ENCODE results near the gene SMOC1.

The SMOC1 gene

DNA sequence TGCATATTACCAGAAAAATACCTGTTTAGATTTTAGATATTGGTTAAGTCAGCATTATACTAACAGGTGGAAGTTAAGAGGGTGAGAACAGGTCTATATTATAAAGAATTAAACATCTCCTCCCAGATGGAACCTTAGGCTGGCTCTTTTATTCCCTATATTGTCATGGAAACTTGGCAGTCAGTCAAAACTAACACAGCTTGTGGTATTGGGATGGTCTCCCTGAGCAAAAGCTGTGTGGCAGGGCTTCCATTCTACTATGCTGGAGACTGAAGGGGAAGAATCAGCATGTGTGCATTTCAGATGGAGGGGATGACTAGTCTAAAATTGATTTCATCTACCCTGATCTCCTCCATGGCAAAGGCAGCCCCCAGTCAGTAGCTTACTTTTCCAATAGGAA, 66.7 kb downstream of the SMOC1 start:
- DNase-seq, result no peak

GRCh38 chr14:69948351-69948750, 69.1 kb downstream of the SMOC1 start:
- DNase-seq, result no peak

GRCh38 chr14:69951263-69951662, 72.0 kb downstream of the SMOC1 start:
- DNase-seq, result no peak

DNA sequence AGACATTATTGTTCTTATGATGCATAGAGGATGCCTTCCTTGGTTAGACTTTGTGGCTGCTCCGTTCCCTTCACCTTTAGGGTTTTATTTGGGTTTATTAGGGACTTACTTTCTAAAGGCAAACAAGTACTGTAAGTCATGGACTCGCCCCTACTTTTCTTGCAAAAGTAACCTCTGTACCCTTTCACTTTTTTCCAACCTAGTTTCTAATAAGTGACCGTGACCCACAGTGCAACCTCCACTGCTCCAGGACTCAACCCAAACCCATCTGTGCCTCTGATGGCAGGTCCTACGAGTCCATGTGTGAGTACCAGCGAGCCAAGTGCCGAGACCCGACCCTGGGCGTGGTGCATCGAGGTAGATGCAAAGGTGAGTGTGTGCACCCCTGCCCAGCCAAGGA, 72.7 kb downstream of the SMOC1 start:
- no peak for DNase-seq

- DNase-seq, result no peak
Measured at GRCh38 chr14:69953266-69953915, 74.2 kb downstream of the SMOC1 start.

GRCh38 chr14:69955855-69956845, 76.9 kb downstream of the SMOC1 start:
- DNase-seq, result no peak

- DNase-seq, result no peak
Measured at GRCh38 chr14:69956970-69957369, 77.8 kb downstream of the SMOC1 start.

GRCh38 chr14:69957986-69958385, 78.8 kb downstream of the SMOC1 start:
- DNase-seq, result no peak

DNA sequence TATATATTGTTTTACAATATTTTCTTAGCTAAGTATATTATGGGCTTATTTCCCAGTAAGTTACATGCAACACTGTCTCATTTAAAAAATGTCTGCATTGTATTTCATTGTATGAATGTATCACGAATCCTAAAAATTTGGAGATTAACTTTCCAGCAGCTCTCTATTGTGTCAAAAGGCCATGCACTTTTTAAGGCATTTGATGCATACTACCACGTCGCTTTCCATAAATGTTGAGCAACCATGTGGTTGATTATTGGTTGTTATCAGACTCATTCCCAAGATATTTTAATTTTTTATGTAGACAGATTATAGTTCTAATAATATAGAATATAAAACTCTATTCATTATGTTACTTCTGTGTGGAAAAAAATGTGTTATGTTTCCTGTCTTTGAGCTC, 79.9 kb downstream of the SMOC1 start:
- no peak for DNase-seq

DNA sequence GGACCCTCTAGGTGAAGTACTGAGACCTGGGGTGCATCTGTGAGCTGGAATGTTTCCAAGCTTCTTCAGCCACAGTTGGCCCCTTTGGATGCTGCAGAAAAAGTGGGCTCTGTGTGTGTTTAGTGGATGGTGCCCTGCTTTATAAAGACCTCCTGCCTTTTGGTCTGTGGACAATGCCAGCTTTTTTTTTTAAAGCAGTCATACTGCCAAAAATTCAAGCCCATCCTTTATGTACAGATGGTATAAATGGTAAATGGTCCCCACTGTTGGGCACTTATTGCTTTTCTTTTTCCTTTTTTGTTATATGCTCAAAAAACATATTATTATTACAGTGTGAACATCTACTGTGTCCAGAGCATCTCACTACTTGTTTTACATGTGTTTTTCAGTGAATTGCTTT, 81.1 kb downstream of the SMOC1 start:
- no peak for DNase-seq

DNA sequence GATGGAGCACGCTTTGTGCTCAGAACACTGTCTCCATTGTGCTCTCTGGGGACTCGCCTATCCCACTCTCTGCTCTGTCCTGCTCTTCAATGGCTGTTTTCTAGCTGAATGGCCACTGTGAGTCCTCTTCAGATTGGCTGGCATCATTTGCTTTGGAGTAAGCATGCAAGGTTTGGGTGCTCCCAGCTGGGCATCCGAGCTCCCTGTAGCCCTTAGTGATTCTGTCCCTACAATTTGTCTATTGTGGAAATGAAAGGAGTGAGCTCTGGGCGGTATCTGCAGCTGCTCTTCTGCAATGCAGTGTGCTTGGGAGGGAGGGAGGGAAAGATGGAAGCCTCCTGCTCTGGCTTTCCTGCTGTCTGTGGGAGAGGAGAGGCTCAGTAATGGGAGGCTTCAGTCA, 84.8 kb downstream of the SMOC1 start:
- DNase-seq, result no peak

GRCh38 chr14:69964841-69965240, 85.6 kb downstream of the SMOC1 start:
- no peak for DNase-seq

GRCh38 chr14:69968132-69968531, 88.9 kb downstream of the SMOC1 start:
- DNase-seq, result no peak

GRCh38 chr14:69968681-69969080, 89.5 kb downstream of the SMOC1 start:
- DNase-seq, result no peak

DNA sequence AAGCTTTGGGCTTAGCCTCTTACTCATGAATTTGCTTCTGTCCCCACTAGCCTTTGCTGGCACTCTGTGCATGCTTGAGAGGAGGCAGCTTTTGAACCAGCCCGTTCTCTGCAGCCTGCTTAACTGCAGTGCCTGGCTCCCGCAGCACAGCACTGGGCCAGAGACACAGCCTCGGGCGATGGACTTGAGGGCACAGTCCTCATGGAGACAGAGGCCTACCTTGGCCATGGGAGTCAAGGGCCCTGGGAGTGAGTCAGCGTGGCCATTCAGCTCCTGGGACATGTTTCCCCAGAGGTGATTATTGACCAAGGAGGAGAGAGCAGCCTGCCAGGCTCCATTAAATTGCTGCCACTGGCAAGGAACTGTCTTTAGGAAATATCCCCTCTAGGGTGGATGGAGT, 93.5 kb downstream of the SMOC1 start:
- no peak for DNase-seq

DNA sequence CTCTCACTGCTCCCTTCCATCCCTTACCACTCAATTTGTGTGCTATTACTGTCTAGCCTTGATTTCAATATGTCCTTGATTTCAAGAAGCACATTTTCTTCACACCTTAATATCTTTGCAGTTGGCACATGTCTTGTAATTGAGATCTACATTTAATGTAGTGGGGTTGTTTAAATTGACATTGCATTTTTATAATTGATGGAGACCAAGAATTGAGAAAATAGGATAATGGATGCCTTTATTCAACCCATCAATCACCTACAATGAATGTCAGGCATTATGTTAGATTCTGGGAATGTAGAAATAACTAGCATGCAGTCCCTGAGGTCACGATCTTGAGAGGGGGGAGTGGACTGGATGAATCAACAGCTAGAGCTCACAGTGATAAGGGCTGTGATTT, 94.6 kb downstream of the SMOC1 start:
- DNase-seq, result no peak

DNA sequence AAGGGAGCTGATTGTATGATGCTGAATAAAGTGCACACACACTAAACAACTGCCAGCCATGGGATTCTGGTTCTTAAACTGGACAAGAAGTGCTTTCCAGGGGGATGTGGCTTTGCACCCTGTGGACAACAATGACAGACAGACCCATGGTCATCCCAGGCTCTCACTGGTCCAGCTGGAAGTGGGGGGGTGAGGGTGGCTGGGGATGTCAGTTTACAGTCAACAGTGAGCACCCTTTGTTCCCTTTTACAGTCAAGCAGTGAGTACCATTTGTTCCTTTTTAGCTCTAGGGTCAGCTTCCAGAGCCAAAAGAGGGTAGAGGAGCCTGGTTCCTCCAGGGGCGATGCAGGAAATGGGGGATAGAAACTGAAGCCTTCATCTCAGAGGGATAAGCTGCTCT, 100.7 kb downstream of the SMOC1 start:
- DNase-seq, result no peak

DNA sequence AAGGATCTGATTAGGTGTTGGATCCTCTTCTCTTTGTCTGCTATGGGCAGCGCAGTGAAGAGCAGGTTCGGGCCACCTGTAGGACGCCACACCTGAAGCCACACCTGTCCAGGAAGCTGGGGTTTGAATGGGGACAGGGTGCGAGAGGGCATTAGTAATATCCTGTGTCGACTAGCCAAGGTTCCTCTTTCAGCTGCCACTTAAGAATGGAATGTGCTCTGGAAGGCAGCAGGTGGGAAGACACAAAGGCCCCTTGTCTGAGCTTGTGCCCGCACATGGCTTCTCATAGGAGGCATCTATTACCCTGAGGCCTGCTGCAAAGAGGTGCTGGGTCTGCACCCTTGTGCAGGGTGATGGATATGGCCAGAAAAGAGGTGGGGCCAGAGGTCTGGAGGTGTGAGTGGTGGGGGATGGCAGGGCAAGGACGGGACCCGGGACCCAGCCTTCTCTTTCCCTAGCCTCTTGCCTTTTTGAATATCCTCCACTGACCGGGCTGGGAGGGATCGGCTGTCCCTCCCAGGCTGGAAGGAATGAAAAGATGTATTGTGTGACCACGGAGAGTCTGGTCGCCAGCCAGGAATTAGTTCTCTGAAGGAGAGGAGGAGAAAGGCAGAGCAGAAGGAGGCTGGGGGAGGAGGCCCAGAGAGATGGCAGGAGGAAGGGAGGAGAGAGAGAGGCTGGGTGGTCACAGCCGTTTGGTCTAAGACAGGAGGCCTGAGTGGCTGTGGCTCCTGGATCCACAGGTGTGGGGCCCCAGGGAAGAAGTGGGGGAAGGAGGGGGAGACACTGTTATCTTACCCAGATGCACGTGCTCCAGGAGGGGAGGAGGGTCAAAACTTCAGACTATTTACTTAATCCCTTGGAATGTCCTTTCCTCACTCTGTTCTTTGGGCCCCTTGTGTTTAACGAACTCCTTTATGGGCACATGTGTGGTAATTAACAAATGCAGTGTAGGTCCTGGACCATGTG, 101.5 kb downstream of the SMOC1 start:
- no peak for DNase-seq

DNA sequence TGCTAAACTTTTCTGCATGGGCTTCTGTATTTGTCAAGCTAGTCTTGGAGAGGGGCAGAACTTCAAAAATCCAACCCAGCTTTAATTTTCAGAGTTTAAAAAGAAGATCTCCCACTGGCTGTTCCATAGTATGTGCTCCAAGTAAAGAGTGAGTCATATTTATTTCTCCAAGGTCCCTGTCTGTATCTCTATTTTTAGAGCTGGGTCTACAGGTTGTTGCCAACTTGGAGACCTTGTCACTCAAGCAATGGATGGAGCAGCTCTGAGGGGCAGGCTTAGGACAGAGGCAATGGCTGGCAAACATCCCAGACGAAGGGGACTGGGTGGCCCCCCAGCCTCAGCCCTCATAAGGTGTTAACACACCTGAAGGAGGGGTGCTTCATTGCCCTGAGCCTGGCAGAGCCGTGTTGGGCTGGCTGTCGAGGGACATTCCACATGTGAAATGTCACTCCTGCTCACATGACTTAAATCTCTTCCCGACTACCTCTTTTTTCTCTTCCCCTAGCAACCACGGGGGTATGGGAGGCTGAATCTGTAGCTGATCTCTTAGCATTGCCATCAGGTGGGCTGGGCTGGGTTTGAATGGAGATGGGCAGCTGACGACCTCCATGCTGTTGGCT, 103.1 kb downstream of the SMOC1 start:
- DNase-seq, result no peak

- no peak for DNase-seq
Measured at GRCh38 chr14:69982886-69983285, 103.7 kb downstream of the SMOC1 start.

DNA sequence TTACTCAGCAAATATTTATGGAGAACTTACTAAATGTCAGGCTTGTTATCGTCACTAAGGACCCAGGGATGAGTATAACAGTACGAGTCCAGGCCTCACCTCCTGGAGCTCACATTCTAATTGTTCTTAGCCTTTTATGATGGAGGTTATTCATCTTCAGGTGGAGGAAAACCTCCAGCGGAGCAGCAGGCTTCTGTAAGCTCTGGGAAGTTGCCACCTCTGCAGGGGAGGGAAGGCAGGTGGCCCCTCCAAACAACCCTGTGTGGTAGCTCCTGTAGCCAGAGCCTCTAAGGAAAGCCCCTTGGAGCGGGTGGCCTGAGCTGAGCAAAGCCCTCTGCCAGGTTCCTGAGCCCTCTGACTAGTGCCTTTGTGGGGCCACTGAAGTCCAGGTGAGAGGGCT, 104.1 kb downstream of the SMOC1 start:
- no peak for DNase-seq

DNA sequence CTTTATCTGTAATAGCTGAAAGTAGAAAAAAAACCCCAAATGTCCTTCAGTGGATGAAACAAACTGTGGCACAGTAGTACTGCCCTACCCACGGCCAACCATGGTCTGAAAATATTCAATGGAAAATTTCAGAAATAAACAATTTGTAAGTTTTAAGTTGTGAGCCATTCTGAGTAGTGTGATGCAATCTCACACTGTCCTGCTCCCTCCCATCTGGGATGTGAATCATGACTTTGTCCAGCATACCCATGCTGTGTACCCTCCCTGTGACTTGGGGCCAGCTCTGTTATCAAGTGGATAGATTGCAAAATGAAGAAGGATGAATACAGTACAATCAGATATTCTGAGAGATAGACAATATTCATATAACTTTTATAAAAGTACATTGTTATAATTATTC, 106.2 kb downstream of the SMOC1 start:
- no peak for DNase-seq

- DNase-seq, result no peak
Measured at GRCh38 chr14:69986336-69986735, 107.1 kb downstream of the SMOC1 start.

All from activated CD4-positive, alpha-beta T cell treated with anti-CD3 and anti-CD28 coated beads, Interleukin-2, amount 50 U/mL, for 16 hours (primary cell).